Lung (tissue), 12 donors: ENCODE data around the gene VPS25. TPM values are rescaled to one million over a fixed set of nuclear protein-coding genes. Genes with fewer than 3 reads are reported as not detected.

Source experiments
- ATAC-seq: fragments of 200-7000 bp; cut with Tn5 transposase; one replicate; pipeline ENCODE4 v1.9.1; 2020; ENCODE audit warnings: moderate number of reproducible peaks; ENCODE audit not compliant: insufficient read depth, low FRiP score
- DNase-seq, 3 donors: peaks; one replicate each; pipeline ENCODE4 v3.0.0-alpha.2; 2013 to 2017
- H3K27ac ChIP-seq, 2 donors: one replicate each; pipeline ENCODE4 v1.5.1; 2013; ENCODE audit warnings: mild to moderate bottlenecking in 2 of 2, moderate library complexity in 2 of 2, control low read depth in 1 of 2, inconsistent platforms in 1 of 2, low read depth in 1 of 2, low read length in 1 of 2
- H3K27me3 ChIP-seq, 3 donors: one replicate each; pipeline ENCODE4 v1.5.1; 2013; ENCODE audit warnings: low read length in 2 of 3; ENCODE audit not compliant: control insufficient read depth in 3 of 3, insufficient read depth in 3 of 3
- H3K36me3 ChIP-seq, 4 donors: one replicate each; pipeline ENCODE4 v1.5.1; 2013; ENCODE audit warnings: low read length in 4 of 4, mild to moderate bottlenecking in 1 of 4, moderate library complexity in 1 of 4; ENCODE audit not compliant: control insufficient read depth in 4 of 4, insufficient read depth in 4 of 4
- H3K4me1 ChIP-seq, 5 donors: one replicate each; pipeline ENCODE4 v1.5.1; 2013; ENCODE audit warnings: low read length in 5 of 5, mild to moderate bottlenecking in 2 of 5, moderate library complexity in 1 of 5; ENCODE audit not compliant: control insufficient read depth in 5 of 5, insufficient read depth in 5 of 5
- H3K4me3 ChIP-seq: one replicate; pipeline ENCODE4 v1.5.1; 2013; ENCODE audit warnings: mild to moderate bottlenecking, control low read depth, moderate library complexity
- H3K9ac ChIP-seq, 2 donors: one replicate each; pipeline ENCODE4 v1.5.1; 2013; ENCODE audit warnings: low read length in 2 of 2, control low read depth in 1 of 2; ENCODE audit not compliant: insufficient read depth in 1 of 2
- H3K9me3 ChIP-seq, 4 donors: one replicate each; pipeline ENCODE4 v1.5.1; 2013; ENCODE audit warnings: low read length in 3 of 4, mild to moderate bottlenecking in 1 of 4, moderate library complexity in 1 of 4; ENCODE audit not compliant: control insufficient read depth in 4 of 4, insufficient read depth in 3 of 4
- WGBS, 2 donors: extraction: QIAGEN DNeasy Blood & Tissue Kit; methylation state at CpG; one replicate each; pipeline ENCODE4 v1.1.7; 2013; 5-methylcytosine and 5-hydroxymethylcytosine counted together
- polyA plus RNA-seq, 2 donors: library from polyadenylated mRNA; stranded (reverse); fragments of 200-250 nt; gene quantifications; one replicate each; pipeline ENCODE4 v1.2.1, GENCODE V29; 2013
- total RNA-seq, 2 donors: library from RNA; depleted of rRNA in 1 of 2; stranded (reverse); fragments of >200 nt in 1 of 2; gene quantifications; one replicate each; pipeline ENCODE4 v1.2.1, GENCODE V29; 2014 to 2021
- TF ChIP-seq, protein P1 (sequence below): IDR thresholded peaks from 2 replicates; pipeline ENCODE4 v1.5.1; 2012; ENCODE audit warnings: mild to moderate bottlenecking; ENCODE audit errors: control extremely low read depth, extremely low read depth
- donor health status: control.
- donor health status: control.
- donor health status: Bipolar disorder and iron deficiency.
- donor health status: healthy.
- donor health status: DM: yes; HTN: yes; CAD: no.

VPS25 gene
- total and polyA plus RNA-seq, 4 donors = 42.4 to 93.7 (median 55.0) TPM

DNA sequence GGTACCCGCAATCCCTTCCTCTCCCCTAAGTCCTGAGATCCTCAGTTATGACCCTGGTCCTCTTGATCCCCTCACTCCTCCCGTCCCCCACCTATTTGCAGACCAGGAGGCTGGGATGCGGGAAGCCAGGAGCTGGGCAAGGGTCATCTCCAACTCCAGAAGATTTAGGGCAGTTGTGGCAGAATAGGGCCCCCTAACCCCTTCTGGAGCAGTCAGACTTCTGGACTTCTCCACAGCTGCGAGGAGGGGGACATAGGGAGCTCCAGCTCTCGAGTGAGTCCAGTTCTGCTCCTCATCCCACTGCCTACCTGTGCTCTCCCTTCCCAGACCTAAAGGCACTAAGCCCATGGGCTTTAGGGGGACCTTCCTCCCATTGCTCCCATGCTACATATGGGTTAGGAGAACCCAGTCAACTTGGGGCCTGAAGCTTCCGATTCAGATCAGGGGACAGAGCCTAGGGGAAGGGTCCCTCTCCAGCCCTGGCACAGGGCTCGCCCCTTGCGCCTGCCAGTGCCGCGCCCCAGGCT lies 8.5 kb downstream of the VPS25 start:
- Histone ChIP-seq H3K4me3 (no peak overlapping the region), H3K27ac (no peak overlapping the region), H3K4me1 (peaks cover 0 to 36% (median 10%) of the 10 kb centered on the region in 5 donors), H3K27me3 (peaks cover 0 to 61% (median 48%) of the 10 kb centered on the region in 3 donors), H3K9me3 (peaks cover 0 to 2% (median 0%) of the 10 kb centered on the region in 4 donors), H3K9ac (no peak overlapping the region), H3K36me3 (peaks cover 3 to 21% (median 10%) of the 10 kb centered on the region in 4 donors)
- WGBS, 2 donors = 43 to 52% methylated on average over 10 of the region's 10 CpGs
- TF ChIP-seq, protein P1, sequence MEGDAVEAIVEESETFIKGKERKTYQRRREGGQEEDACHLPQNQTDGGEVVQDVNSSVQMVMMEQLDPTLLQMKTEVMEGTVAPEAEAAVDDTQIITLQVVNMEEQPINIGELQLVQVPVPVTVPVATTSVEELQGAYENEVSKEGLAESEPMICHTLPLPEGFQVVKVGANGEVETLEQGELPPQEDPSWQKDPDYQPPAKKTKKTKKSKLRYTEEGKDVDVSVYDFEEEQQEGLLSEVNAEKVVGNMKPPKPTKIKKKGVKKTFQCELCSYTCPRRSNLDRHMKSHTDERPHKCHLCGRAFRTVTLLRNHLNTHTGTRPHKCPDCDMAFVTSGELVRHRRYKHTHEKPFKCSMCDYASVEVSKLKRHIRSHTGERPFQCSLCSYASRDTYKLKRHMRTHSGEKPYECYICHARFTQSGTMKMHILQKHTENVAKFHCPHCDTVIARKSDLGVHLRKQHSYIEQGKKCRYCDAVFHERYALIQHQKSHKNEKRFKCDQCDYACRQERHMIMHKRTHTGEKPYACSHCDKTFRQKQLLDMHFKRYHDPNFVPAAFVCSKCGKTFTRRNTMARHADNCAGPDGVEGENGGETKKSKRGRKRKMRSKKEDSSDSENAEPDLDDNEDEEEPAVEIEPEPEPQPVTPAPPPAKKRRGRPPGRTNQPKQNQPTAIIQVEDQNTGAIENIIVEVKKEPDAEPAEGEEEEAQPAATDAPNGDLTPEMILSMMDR = no peak
- no peak for DNase-seq
- no peak for ATAC-seq

GRCh38 chr17:42782166-42783061 lies 9.2 kb downstream of the VPS25 start:
- Histone ChIP-seq H3K4me3 (no peak overlapping the region), H3K4me1 (peaks cover 0 to 36% (median 10%) of the 10 kb centered on the region in 5 donors), H3K27ac (no peak overlapping the region), H3K36me3 (peaks cover 3 to 21% (median 10%) of the 10 kb centered on the region in 4 donors), H3K9me3 (peaks cover 0 to 2% (median 0%) of the 10 kb centered on the region in 4 donors), H3K27me3 (peaks cover 0 to 68% (median 53%) of the 10 kb centered on the region in 3 donors), H3K9ac (no peak overlapping the region)
- ATAC-seq (no peak), DNase-seq (no peak)
- TF ChIP-seq, protein P1 = no peak
- 29 to 45% methylated on average over 28 to 29 of the region's 29 CpGs for WGBS, 2 donors

GRCh38 chr17:42783062-42783790 lies 10.0 kb downstream of the VPS25 start:
- DNase-seq = no peak
- no peak for ATAC-seq
- H3K27me3 ChIP-seq = peaks cover 0 to 76% (median 53%) of the 10 kb centered on the region in 3 donors

More at GRCh38 chr17:42783062-42783790, 10.0 kb downstream of the VPS25 start:
- H3K9ac ChIP-seq = no peak overlapping the region
- 29 to 41% methylated on average over 9 of the region's 9 CpGs for WGBS, 2 donors
- H3K36me3 ChIP-seq = peaks cover 3 to 16% (median 7%) of the 10 kb centered on the region in 4 donors
- no peak overlapping the region for H3K4me3 ChIP-seq
- TF ChIP-seq, protein P1 = no peak
- H3K4me1 ChIP-seq = peaks cover 0 to 36% (median 10%) of the 10 kb centered on the region in 5 donors
- H3K9me3 ChIP-seq = peaks cover 0 to 2% (median 0%) of the 10 kb centered on the region in 4 donors
- no peak overlapping the region for H3K27ac ChIP-seq
